Measurements from ENCODE around the gene GAPT.

DNA sequence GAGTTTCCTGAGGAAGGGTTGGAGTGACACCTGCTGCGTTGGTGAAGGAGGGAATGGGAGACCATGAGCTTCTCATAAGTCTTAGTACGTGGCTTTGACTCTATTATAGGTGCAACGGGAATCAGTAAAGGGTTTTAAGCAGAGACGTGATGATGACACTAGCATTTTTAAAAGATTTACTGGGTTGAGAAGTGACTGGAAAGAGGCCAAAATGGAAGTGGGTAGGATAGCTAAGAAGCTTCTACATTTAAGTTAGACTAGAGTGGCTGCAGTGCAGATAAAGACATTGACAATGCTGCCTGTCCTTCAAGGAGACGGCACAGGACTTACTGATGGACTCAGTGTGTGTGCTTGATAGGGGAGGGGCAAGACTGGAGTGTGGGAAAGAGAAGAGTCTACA, 6.2 kb downstream of the GAPT start:
- TF ChIP-seq, protein P1, sequence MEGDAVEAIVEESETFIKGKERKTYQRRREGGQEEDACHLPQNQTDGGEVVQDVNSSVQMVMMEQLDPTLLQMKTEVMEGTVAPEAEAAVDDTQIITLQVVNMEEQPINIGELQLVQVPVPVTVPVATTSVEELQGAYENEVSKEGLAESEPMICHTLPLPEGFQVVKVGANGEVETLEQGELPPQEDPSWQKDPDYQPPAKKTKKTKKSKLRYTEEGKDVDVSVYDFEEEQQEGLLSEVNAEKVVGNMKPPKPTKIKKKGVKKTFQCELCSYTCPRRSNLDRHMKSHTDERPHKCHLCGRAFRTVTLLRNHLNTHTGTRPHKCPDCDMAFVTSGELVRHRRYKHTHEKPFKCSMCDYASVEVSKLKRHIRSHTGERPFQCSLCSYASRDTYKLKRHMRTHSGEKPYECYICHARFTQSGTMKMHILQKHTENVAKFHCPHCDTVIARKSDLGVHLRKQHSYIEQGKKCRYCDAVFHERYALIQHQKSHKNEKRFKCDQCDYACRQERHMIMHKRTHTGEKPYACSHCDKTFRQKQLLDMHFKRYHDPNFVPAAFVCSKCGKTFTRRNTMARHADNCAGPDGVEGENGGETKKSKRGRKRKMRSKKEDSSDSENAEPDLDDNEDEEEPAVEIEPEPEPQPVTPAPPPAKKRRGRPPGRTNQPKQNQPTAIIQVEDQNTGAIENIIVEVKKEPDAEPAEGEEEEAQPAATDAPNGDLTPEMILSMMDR (IDR thresholded peaks at IDR 0.05) = no peak
- no peak for TF ChIP-seq POLR2A (IDR thresholded peaks at IDR 0.05)
